ENCODE data around the gene DDX21. TPM values are rescaled to one million over a fixed set of nuclear protein-coding genes. Genes with fewer than 3 reads are reported as not detected.

The DDX21 gene
- polyA plus RNA-seq (2012; ENCODE audit: insufficient read length, low read depth), result 86.5 TPM

DNA sequence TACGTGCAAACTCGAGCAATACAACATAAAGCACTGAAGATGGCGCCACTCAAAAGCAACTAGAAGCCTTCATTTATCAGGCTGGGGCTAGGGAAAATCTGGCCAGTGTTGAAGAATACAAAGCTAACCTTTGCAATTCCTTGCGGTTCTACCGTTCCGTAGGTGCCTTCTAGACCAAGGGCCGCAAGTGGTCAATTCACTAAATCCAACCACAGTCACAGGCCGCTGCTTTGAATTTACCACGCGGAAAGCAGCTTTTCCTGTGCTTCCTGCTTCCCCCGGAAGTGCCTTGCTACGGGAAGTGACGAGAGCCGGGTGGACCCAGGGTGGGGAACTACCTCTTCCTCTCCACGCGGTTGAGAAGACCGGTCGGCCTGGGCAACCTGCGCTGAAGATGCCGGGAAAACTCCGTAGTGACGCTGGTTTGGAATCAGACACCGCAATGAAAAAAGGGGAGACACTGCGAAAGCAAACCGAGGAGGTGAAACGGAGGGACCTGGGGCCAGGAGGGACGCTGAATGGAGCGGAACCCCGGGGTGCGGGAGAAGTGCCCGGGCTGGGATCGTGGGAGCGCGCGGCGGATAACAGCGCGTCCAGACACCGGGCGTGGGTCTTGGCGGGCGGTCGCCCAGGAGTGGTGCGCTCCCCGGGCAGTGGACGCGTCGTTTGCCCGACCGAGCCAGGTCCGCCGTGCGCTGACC is at the start of gene DDX21:
Gene DDX21 (plus strand): TSS at position 339 of the 701 bp plus-strand sequence. CDS start 56 bp downstream, at position 395.
- peak; percentile 84 for TF ChIP-seq POLR2AphosphoS5 (IDR thresholded peaks at IDR 0.05; ENCODE audit: low read depth, low read length)
- no peak for TF ChIP-seq FOXP2 (optimal IDR thresholded peaks at IDR 0.05; ENCODE audit: borderline replicate concordance, extremely low read depth, extremely low read length, insufficient read depth)
- 0 out of 2 replicates have a peak, but pooled peaks have one; percentile 80 for TF ChIP-seq SIN3A (IDR thresholded peaks at IDR 0.05; ENCODE audit: borderline replicate concordance, insufficient read depth, low read length)
- TF ChIP-seq TAF1 (IDR thresholded peaks at IDR 0.05; ENCODE audit: borderline replicate concordance, insufficient read depth, low read length), result peak; percentile 89; the same call in 1 of the 2 replicates
- TF ChIP-seq, protein P1, sequence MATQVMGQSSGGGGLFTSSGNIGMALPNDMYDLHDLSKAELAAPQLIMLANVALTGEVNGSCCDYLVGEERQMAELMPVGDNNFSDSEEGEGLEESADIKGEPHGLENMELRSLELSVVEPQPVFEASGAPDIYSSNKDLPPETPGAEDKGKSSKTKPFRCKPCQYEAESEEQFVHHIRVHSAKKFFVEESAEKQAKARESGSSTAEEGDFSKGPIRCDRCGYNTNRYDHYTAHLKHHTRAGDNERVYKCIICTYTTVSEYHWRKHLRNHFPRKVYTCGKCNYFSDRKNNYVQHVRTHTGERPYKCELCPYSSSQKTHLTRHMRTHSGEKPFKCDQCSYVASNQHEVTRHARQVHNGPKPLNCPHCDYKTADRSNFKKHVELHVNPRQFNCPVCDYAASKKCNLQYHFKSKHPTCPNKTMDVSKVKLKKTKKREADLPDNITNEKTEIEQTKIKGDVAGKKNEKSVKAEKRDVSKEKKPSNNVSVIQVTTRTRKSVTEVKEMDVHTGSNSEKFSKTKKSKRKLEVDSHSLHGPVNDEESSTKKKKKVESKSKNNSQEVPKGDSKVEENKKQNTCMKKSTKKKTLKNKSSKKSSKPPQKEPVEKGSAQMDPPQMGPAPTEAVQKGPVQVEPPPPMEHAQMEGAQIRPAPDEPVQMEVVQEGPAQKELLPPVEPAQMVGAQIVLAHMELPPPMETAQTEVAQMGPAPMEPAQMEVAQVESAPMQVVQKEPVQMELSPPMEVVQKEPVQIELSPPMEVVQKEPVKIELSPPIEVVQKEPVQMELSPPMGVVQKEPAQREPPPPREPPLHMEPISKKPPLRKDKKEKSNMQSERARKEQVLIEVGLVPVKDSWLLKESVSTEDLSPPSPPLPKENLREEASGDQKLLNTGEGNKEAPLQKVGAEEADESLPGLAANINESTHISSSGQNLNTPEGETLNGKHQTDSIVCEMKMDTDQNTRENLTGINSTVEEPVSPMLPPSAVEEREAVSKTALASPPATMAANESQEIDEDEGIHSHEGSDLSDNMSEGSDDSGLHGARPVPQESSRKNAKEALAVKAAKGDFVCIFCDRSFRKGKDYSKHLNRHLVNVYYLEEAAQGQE (IDR thresholded peaks at IDR 0.05; ENCODE audit: insufficient read depth in 1 of 2, low read depth in 2 of 2, low read length in 2 of 2), result no peak

- TF ChIP-seq SIN3A (IDR thresholded peaks at IDR 0.05; ENCODE audit: borderline replicate concordance, insufficient read depth, low read length) (no peak), FOXP2 (optimal IDR thresholded peaks at IDR 0.05; ENCODE audit: borderline replicate concordance, extremely low read depth, extremely low read length, insufficient read depth) (no peak), TAF1 (IDR thresholded peaks at IDR 0.05; ENCODE audit: borderline replicate concordance, insufficient read depth, low read length) (no peak), POLR2AphosphoS5 (IDR thresholded peaks at IDR 0.05; ENCODE audit: low read depth, low read length) (no peak)
- TF ChIP-seq, protein P1 (IDR thresholded peaks at IDR 0.05; ENCODE audit: insufficient read depth in 1 of 2, low read depth in 2 of 2, low read length in 2 of 2), result no peak
Observed at GRCh38 chr10:68924593-68924992, 31.4 kb upstream of the DDX21 start.

GRCh38 chr10:68925489-68925888 is 30.5 kb upstream of the DDX21 start:
- TF ChIP-seq, protein P1 (IDR thresholded peaks at IDR 0.05; ENCODE audit: insufficient read depth in 1 of 2, low read depth in 2 of 2, low read length in 2 of 2), result no peak
- TF ChIP-seq POLR2AphosphoS5 (IDR thresholded peaks at IDR 0.05; ENCODE audit: low read depth, low read length), result no peak
- no peak for TF ChIP-seq TAF1 (IDR thresholded peaks at IDR 0.05; ENCODE audit: borderline replicate concordance, insufficient read depth, low read length)
- TF ChIP-seq FOXP2 (optimal IDR thresholded peaks at IDR 0.05; ENCODE audit: borderline replicate concordance, extremely low read depth, extremely low read length, insufficient read depth), result no peak
- TF ChIP-seq SIN3A (IDR thresholded peaks at IDR 0.05; ENCODE audit: borderline replicate concordance, insufficient read depth, low read length), result no peak

DNA sequence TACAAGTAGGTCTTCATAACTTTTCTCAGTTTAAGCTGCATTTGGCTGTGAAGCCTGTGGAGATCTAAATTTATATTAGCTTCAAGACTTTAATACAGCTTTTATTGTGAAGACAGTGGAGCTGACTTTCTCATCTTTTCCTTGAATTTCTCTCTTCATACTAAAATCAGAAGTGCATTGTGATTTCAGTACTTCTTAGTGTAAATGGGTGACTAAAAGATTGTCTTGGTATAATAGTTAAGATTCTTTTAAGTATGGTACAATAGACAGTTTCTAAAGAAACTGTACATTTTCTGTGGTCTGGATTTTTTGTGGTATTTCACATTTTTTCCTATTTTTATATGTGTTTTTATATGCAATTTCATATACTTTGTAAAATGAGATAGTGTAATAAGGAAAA is 21.0 kb upstream of the DDX21 start:
- no peak for TF ChIP-seq TAF1 (IDR thresholded peaks at IDR 0.05; ENCODE audit: borderline replicate concordance, insufficient read depth, low read length)
- TF ChIP-seq POLR2AphosphoS5 (IDR thresholded peaks at IDR 0.05; ENCODE audit: low read depth, low read length), result no peak
- TF ChIP-seq FOXP2 (optimal IDR thresholded peaks at IDR 0.05; ENCODE audit: borderline replicate concordance, extremely low read depth, extremely low read length, insufficient read depth), result no peak
- TF ChIP-seq, protein P1 (IDR thresholded peaks at IDR 0.05; ENCODE audit: insufficient read depth in 1 of 2, low read depth in 2 of 2, low read length in 2 of 2), result no peak
- TF ChIP-seq SIN3A (IDR thresholded peaks at IDR 0.05; ENCODE audit: borderline replicate concordance, insufficient read depth, low read length), result no peak
